ENCODE measurements around the gene FUT8.
"Not testable (repeated sequence)": the region's sequence is repeated elsewhere in the genome, so short reads cannot be mapped to it uniquely, and the experiment has no call there.

FUT8 gene

DNA sequence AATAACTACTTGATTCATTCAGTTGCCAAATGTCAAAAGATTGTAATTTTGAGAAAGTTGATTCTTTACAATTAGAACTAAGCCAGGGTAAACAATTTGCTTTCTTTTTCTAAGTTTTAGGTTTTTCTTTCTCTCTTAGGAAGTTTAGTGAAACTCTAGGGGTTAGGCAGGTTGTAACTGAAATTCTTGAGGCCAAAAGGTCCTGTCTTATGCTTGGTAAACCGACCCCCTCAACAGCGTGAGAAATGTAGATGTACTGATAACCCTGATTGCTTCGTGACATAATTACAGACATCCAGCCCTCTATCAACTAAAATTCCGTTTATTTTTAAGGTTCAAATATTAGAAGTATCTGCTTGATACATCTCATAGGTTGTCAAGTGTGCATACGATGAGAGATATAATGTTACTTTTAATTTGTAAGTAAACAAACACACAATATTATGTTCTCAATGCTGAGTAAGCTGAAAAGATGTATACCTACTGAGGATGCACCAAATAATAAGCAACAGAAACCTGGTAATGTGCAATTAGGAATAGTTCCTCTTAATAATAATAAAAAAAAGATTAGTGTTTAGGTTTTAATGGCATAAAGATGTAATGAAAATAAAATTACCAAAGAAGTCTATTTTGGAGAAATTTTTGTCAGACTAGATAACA, 7.2 kb downstream of the FUT8 start:
- DNase-seq = no peak

GRCh38 chr14:65421201-65421981, 8.9 kb downstream of the FUT8 start:
- DNase-seq = no peak

- DNase-seq = no peak
Measured at GRCh38 chr14:65422088-65422834, 9.7 kb downstream of the FUT8 start.

DNA sequence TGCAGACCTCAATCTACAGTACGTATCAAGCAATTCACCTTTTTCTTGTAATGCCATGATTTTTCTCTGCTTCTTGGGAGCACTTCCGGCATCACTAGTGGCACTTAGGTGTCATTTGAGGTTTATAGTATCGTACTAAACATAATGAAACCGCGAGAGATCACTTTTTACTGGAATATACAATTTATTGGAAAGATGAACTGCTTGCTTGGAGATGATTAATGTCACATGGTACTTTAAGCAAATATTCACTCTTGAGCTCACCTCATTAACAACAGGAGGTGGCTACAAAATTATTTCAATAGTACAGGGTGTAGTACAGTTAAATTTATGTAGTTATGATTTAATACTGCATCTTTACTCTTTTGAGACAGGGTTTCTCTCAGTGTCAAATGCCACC, 11.5 kb downstream of the FUT8 start:
- no peak for DNase-seq

- DNase-seq = no peak
Measured at GRCh38 chr14:65424531-65424930, 12.0 kb downstream of the FUT8 start.

GRCh38 chr14:65425885-65426284, 13.4 kb downstream of the FUT8 start:
- DNase-seq = no peak

DNA sequence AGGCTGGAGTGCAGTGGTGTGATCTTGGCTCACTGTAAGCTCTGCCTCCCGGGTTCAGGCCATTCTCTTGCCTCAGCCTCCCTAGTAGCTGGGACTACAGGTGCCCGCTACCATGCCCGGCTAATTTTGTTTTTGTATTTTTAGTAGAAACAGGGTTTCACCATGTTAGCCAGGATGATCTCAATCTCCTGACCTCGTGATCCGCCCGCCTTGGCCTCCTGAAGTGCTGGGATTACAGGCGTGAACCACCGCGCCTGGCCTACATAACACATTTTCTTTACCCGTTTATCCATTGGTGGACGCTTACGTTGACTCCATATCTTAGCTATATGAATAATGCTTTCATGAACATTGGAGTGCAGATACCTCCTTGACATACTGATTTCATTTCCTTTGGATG, 14.4 kb downstream of the FUT8 start:
- not testable (repeated sequence) for DNase-seq

DNA sequence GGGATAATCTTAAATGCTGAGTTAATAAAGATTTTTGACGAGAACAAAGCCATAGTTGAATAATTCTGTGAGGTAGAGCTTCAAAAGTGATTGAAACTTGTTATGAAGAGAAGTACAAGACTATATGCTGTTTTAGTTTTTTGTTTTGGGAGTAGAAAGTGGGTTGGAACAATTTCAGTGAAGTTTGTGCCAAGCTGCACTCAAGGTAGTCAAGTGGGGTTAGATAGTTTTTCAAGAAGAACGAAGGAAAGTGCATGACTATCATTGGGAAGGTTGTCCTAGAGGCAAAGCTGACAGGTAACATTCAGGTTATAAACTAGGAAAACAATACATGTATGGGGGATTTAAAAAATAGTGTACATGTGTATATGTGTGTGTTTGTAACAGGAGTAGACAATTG, 16.2 kb downstream of the FUT8 start:
- no peak for DNase-seq

GRCh38 chr14:65429757-65430156, 17.2 kb downstream of the FUT8 start:
- no peak for DNase-seq

GRCh38 chr14:65431245-65431644, 18.7 kb downstream of the FUT8 start:
- DNase-seq = no peak

GRCh38 chr14:65431951-65432350, 19.4 kb downstream of the FUT8 start:
- DNase-seq = no peak

DNA sequence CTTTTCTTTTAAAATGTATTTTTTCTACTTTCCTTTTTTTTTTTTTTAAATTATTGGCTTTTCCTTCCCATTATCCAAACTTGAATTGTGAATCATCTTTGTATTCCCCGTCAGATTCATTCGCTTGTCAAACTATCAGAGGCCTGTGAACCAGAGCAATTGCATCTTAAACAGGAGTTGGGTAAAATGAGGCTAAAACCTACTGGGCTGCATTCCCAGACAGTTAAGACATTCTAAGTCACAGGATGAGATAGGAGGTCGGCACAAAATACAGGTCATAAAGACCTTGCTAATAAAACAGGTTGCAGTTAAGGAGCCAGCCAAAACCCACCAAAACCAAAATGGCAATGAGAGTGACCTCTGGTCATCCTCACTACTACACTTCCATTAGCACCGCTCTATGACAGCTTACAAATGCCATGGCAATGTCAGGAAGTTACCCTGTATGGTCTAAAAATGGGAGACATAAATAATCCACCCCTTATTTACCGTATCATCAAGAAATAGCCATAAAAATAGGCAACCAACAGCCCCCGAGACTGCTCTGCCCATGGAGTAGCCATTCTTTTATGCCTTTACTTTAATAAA, 19.9 kb downstream of the FUT8 start:
- no peak for DNase-seq

DNA sequence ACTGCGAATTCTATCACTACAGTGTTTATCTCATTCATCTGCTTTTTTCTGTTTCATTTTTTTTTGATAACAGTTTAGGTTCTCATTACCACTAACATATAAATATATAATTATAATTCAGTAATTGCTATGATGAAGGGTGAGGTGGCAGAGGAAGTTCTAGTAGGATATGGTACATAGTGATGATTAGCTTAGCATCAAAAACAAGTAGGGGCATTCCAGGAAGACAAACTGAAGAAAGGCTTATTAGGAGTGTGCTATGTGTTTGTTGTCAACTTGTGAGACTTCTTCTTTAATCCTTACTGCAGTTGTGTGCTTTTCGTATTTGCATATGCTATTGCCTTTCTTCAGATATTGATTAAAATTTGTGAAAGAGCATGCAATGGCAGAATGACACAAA, 20.6 kb downstream of the FUT8 start:
- no peak for DNase-seq

DNA sequence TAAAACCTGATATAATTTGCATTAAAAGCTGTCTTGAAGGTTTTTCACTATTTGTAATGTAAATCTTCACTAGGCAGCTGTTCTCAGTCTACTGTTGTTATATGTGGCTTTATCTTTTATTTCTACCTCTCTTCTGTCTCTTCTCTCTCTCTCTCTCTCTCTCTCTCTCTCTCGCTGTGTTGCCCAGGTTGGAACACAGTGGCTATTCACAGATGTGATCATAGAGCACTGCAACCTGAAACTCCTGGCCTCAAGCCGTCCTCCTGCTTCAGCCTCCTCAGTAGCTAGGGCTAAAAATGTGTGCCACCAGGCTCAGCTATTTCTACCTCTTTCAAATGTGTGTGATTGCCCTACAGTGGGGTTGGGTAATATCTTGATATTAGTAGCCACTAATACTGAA, 21.1 kb downstream of the FUT8 start:
- DNase-seq = no peak

DNA sequence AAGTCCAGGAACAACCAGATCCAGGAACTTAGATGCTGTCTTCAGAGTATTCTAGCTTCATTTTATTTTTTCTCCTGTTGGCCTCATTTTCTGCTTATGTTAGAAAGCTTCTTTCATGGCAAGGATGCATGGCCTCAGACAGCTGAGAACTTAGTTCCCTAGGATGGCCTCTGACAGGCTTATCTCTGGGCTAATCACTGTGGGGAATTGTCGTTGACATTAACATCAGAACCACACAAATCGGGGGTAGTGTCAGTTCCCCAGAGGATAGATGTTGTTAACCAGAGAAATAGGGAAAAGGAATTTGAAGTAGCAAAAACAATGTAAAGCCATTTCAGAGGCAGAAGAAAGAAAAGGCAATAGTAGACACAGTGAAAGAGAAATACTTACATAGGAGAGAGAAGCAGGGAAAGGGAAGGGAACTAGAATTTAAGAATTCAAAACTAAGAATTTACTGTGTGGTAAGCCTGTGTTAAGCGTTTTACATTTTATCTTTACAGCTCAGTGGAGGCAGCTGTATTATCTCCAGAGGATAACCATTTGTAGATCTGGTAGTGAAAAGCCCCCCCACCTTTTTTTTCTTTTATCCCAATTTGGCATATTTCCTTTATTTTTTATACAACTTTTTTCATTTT, 21.8 kb downstream of the FUT8 start:
- no peak for DNase-seq

GRCh38 chr14:65438266-65438933, 25.9 kb downstream of the FUT8 start:
- DNase-seq = no peak

GRCh38 chr14:65439117-65439516, 26.6 kb downstream of the FUT8 start:
- no peak for DNase-seq

- DNase-seq = no peak
Measured at GRCh38 chr14:65440230-65440629, 27.7 kb downstream of the FUT8 start.

GRCh38 chr14:65444230-65444629, 31.7 kb downstream of the FUT8 start:
- no peak for DNase-seq

DNA sequence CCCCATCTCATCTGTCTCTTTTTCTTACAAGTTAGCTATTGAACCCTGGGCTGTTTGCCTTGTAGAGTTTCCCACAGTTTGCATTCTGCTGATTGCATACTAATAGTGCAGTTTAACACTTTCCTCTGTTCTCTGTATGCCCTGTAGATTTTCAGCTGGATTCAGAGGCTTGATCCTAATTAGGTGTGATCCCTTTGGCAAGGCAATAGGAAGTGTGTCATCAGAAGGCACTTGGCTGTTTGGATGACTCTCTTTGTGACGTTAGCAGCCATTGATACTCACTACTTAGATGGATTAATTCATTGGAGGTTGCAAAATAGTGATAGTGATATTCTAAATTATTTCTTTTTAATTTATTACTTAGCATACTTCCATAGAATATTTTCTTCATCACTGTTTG, 33.6 kb downstream of the FUT8 start:
- DNase-seq = no peak

DNA sequence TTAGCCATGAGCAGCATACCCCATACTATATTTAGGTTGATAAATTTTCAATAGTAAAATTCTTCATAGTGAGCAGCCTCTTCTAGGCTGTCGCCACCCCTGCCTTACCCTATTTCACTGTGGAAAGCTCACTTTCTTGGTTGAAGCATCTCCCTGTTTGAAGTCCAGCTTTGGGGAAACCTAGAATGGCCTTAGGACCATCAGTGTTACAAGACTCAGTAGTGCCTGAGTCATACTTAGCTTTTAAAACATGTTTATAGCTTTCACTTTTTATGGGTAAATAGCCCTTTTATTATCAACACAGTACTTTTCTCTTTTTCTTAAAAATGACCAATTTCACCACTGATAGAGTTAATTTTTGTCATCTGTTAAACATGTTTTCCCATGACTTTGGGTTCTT, 37.1 kb downstream of the FUT8 start:
- DNase-seq = no peak

DNA sequence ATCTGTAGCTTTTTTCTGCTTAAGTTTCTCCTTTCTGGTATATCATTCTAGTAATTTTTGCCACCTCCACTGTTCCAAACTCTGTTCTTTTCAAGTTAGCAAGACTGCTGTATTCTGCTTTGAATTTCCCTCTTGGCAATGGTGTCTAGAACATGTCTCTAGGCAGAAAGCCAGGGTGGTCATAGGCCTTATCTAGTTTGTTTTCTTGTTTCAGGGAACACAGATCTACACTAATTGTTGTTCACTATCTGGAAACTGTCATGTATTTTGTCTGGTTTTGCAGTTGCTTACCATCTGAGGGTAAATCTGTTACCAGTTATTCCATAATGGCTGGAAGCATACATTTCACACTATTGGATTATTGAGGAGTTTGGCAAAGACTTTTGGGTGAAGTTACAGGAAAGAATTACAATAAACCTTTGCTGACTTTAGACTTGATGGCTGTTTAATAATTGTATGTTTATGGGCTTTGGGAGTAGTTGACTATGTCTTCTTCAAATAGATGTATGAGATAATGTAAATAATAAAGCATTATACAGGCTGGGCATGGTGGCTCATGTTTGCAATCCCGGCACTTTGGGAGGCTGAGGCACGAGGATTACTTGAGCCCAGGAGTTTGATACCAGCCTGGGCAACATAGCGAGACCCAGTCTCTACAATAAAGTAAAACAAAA, 41.4 kb downstream of the FUT8 start:
- no peak for DNase-seq
